HG03469 (cell line): ENCODE measurements around the gene NPLOC4.
"Not testable (repeated sequence)": the region's sequence is repeated elsewhere in the genome, so short reads cannot be mapped to it uniquely, and the experiment has no call there.

ENCODE experiments used
- ATAC-seq: cut with Tn5 transposase; IDR thresholded peaks from one replicate; pipeline ENCODE4 v1.9.1; 2021; ENCODE audit warnings: mild to moderate bottlenecking, moderate library complexity, moderate number of reproducible peaks; ENCODE audit not compliant: unreplicated experiment

The NPLOC4 gene

DNA sequence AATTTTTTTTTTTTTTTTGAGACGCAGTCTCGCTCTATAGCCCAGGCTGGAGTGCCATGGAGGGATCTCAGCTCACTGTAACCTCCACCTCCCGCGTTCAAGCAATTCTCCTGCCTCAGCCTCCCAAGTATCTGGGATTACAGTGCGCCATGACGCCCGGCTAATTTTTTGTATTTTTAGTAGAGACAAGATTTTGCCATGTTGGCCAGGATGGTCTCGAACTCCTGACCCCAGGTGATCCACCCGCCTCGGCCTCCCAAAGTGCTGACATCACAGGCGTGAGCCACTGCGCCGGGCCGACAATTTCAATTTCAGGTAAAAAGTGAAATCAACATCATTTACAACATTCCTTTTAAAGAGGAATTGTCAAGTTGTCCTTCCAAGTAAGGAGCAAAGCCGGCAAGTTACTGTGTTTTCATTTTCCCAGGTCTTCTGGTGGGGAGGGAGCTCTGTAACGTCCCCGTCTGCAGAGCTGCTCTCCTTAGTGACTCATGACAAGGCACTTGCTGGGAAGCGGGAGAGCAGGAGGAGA lies 873 bp downstream of the NPLOC4 start:
- ATAC-seq, result no peak

DNA sequence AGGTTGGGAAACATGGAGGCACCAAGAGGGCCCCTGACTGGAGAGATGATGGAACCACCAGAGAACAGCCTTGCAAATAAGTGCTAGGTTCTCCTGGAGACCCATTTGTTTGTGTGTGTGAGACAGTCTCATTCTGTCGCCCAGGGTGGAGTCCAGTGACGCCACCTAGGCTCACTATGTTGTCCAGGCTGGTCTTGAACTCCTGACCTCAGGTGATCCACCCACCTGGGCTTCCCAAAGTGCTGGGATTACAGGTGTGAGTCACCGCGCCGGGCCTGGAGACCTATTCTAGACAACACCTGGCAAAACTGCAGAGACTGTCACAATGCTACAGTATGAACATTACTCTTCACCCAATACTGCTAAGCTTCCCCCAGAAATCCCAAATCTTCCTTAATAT lies 1.5 kb downstream of the NPLOC4 start:
- no peak for ATAC-seq

DNA sequence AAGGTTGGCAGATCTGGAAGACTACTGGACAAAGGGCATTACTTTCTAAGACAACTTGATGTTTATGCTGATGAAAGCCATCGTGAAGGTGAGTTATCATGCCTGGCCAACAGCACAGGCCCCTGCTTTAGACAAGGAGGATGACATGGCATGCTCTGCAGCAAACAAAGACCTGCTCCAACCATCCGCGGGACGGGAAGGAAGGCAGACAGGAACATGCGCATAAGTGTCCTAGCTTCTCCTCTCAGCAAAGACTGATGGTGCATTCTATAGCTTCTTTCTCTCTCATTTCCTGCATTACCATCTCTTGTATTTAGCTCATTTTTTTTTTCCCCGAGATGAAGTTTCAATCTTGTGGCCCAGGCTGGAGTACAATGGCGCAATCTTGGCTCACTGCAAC lies 5.4 kb downstream of the NPLOC4 start:
- ATAC-seq, result no peak

DNA sequence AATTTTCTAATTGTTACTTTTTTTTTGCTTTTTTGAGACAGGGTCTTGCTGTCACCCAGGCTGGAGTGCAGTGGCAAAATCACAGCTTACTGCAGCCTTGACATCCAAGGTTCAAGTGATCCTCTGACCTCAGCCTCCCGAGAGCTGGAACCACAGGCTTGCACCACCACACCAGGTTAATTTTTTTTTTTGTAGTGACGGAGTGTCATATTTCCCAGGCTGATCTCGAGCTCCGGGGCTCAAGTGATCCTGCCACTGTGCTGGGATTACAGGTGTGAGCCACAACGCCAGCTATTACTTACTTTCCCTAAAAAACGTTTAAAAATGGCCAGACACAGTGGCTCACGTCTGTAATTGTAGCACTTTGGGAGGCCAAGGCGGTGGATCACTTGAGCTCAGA lies 6.6 kb downstream of the NPLOC4 start:
- no peak for ATAC-seq

DNA sequence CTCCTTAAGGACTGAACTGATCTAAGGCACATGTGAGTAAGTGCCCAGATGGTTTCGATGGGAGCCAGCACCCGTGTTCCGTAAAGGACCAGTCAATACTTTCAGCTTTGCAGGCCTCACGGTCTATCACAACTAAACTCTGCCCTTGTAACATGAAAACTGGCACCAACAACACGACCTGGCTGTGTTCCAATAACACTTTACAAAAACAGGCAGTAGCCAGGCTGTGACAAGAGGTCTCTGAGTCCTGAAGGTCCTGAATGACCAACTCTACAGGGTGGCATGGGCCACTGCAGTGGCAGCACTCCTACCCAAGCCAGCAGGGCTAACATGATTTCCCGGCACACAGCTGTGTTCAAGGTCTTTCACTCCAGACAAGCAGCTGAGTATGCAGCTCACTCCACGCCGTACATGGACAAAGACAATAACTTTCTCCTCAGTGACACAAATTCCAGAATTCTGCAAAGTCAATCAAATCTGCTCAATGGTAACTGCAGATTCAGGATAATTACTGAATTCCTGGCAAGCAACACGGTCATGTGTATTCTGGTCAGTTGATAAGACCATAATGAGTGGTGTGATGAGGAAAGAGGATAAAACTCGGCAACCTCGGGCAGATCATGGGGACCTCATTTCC lies 15.3 kb downstream of the NPLOC4 start:
- no peak for ATAC-seq

DNA sequence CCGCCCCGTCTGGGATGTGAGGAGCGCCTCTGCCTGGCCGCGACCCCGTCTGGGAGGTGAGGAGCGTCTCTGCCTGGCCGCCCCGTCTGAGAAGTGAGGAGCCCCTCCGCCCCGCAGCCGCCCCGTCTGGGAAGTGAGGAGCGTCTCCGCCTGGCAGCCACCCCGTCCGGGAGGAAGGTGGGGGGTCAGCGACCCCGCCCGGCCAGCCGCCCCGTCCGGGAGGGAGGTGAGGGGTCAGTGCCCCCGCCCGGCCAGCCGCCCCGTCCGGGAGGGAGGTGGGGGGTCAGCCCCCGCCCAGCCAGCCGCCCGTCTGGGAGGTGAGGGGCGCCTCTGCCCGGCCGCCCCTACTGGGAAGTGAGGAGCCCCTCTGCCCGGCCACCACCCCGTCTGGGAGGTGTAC lies 18.6 kb downstream of the NPLOC4 start:
- ATAC-seq, result not testable (repeated sequence)

DNA sequence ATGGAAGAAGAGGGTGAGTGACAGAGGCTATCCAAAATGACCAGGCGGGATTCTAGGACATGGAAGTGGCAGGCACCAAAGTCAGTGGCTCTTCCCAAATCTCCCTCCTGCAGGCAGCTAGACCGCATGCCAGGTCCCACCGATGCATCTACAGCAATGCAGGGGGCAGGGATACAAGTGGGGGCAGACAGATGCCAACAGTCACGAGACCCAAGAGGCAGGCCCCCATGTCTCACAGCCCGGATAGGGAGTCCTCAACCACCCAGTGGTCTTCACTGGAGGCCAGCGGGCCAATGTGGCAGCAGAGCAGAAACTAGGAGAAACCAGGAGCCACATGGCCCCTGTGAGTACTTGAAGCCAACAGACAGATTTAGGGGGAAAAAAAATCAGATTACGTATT lies 20.0 kb downstream of the NPLOC4 start:
- no peak for ATAC-seq

DNA sequence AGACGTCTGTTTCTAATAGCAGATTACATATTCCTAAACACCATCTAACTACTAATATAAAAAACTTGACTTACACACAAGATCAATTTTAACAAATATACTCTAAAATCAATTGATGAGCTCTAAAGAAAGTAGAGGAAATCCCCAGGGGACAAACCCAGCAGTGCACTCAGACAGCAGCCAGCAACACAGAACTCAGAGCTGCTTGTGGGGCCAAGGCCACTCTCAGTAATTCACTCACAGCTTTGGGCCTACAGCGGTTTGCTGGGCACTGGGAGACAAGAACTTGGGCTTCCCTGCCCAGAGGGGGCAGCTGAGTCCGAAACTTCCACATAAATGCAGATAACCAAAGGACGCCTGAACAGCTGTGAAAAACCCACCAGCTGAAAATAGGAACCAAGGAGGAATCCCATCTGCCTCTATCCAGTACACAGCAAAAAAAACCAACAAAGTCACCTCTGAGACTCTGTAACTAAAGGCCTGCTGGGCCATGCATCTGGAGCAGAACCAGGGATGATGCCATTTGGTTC lies 21.4 kb downstream of the NPLOC4 start:
- no peak for ATAC-seq

DNA sequence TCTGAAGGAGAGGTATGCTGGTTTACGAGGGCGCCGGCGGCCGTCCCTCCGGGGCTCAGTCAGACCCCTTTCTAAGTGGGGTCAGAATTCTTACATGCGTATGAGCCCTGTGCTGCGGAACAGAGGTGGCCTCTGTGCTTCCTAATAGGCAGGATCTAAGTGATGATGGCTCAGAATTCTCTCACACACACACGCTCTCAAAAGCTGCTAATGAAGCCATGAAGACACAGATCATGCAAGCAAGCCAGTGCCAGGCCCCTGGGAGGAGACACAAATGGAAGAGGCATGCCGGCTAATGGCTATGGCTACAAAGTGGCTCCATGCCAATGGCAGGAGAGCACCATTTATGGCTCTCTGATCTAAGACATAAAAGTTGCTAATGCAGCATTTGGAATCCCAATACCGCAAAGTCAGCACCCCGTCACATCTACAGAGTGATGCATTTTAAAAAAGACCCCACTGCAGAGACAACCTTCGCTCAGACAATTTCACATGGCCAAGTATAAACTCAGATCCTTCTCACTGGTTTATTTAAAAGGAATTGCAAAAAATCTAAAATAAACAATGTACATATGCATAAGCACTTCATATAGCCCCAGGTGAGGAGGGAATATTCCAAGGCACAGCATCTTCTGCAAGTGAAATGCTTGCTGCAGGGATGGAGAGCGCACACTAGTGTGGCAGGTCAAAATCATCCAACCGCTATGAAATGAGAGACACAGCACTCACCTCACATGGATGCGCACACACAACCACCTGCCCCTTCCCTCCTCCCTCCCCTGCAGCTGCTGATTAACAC lies 24.5 kb downstream of the NPLOC4 start:
- ATAC-seq, result no peak

DNA sequence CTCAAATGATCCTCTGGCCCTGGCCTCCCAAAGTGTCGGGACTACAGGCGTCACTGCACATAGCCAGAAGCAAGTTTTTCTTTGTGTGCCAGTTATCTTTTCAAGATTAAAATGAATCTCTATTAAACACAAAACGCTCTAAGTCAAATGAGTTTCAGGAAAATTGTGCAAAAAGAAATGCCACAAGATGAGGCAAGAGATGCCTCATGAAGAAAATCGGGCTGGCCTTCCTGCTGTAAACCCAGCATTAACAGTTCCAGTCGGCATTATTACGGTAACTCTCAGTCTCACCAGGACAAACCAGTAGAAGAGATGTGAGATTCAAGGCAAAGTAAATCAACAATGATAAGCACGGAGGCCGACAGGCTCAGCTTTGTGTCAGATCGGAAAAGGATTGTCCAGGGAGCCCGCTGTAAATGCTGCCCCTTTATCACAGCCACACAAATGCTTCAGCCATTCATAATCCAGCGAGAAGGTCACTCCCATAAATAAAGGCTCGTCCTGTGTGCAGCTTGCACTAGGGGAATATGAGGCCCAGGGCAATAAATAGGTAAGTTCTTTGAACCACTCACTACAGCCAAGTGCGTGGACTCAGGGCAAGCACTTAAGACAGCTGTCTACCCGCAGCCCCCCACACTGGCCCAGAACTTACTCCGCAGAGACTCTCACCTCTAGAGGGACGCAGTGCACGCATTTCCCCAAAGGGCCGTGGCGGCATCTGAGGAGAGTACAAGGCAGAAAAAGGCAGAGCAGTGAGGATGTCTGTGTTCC lies 27.2 kb downstream of the NPLOC4 start:
- no peak for ATAC-seq

DNA sequence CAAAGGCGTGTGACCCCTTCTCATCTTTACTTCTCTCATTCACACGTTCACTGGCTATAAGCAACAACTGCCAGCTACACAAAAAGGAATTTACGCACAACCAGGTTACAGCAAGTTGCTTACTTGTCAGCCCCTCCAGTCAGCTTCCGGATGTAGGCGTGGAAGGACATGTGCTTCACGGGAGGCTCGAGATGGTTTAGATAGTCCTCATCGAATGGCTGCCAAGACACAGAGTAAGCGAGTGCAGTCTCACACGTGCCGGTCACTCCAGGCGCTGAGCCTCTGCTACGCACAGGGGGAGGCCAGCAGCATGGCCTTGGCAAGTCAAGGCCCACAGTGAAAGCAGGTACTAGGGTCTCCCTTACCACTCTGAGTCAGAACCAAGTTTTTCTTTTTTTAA lies 28.3 kb downstream of the NPLOC4 start:
- ATAC-seq, result no peak

DNA sequence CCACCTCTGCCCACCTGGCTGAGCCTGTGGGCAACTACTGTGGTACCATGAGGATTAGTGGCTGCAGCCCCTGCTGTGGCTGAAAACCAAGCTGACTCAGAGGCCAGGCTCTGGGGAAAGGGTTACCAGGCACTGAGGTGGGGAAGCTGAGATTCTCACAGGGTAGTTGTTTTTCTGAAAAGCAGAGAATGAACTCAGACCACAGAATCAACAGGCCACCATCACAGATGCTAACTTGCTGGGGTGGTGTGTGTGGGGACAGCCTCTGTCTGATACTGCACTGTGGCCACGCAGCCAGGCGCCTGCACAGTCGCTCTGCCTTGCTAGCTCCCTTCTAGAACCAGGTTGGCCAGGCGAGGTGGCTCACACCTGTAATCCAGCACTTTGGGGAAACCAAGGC lies 28.8 kb downstream of the NPLOC4 start:
- no peak for ATAC-seq

DNA sequence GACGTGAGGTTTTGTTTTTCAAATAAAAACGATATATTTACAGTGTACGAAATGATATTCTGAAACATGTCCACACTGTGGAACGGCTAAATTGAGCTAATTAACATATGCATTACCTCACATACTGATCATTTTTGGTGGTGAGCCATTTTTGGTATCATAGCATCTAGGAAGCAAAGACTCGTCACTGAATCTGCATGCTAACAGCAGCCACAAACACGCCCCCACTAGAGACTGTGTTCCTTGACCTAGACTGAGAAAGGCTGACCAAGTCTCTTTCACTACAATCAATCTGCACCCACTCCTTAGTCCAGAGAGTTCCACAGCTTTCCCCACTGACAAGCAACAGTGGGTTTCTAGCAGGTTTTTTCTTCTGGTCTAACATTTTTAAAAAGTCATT lies 29.5 kb downstream of the NPLOC4 start:
- ATAC-seq, result no peak

DNA sequence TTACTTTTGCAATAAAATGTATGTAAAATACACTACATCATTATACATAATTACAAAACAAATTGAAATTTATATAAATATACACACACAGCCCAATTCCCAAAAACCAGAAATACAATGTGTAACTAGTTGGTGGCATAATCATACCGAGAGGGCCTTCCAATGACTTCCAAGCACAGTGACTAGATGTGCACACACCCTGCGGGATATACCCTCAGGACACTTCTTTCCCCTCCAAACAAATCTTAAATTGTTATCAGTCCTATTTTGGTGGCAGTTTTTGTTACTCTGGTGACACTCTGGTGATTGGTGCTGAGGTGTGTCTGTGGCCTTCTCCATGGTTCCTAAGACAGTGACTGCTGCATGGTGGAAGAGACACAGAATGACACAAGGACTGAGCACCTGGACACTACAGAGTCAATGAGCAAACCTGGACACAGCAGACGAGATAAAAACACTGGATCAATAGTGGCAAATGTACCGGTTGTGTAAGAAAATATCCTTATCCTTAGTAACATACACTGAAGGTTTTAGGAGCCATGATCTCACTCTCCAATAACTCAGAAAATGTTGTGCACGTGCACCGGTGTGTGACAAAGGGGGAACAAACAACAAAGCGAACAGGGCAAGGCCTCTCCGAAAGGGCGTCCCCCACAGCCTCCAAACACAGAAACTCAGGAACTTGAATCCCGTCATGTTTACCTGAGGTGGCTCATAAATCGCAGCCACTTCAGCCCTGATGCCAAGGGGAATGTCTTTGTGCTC lies 32.9 kb downstream of the NPLOC4 start:
- ATAC-seq, result no peak

DNA sequence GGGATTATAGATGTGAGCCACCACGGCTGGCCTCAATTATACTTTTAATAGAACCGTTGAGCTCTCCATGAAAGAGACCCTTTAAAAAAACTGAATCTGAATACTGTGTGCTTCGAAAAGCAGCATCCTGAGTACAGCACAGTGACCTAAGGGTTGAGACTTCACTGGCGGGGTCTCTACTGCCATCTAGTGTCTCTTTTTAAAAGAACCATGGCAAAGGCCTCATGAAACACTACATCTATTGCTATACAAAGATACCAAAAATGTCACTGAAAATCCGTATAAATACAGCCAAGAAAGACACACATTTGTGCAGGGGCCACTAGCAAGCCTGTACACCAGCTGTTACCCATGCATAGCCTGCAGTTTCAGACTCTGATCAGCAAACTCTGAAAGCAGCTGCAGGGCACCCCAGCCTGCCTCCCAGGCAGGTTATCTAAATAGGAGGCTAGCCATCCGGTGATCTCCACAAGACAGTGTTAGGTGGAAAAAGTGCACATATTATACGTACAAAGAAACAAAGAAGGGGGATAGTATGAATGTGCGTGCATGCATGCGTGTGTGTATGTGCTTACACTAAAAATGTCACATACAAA lies 35.3 kb downstream of the NPLOC4 start:
- no peak for ATAC-seq

DNA sequence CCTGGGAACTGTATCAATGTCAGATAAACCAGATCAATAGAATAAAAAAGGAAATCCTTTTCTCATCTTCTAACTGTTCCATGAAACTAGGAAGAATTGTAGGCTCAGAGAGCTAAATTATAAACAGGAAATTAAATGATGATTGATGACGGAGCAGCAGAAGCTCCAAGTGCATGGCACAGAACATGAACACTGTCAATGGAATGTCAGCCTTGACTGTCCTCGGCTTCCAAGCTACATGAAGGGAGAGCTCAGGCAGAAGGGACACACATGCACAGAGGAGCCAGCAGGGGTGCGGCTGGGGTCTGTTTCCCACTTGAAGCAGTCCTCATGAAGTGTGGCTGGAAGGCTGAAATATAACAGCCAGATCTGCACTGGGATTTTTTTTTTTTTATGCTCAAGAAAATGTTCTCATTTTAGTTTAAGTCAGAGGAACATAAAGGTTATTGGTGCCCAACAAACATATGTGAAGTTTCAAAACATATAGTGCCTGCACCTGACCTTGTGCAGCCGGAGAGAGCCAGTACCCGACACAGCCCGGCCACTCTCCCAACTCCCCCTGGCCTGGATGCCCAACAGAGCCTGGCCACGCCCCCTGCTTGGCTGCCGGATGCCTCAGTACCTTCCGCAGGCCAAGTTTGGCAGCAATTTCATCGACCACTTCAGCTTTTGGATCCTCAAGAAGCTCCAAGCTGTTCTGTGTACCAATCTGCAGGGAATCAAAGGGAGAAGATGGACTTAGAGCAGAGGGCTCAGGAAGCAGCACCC lies 37.0 kb downstream of the NPLOC4 start:
- no peak for ATAC-seq

DNA sequence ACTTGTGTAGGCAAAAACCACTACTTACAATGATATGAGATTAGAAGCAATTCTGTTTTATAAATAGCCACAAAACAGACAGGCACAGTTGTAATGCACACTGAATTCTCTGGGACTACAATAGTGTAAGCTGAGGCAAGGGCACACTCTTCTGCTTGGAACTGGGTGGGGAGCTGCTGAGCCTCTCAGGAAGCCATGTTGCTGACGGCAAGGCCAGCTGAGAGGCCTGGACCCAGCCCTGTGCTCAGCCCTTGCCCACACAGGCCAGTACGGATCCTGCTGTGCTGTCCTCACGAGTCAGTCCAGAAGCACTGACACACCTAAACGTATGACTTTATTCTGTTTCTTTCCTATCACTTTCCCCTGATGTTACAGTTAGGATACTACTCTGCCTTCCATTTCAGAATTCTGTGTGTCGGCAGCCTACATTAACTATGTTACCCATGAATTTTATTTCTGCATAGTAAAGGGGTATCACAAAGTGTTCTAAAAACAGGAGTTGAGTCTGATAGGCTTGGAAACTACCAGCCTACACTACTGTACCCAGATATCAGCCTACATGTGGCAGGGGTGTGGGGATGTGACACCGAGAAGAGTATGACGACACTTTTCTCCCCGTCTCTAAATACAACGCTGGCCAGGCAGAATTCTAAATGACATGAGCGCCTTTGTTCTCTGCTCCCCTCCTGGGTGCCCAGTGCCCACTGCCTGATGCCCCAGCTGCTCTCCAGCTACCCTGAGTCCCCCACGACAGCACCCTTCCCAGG lies 43.6 kb downstream of the NPLOC4 start:
- ATAC-seq, result no peak

DNA sequence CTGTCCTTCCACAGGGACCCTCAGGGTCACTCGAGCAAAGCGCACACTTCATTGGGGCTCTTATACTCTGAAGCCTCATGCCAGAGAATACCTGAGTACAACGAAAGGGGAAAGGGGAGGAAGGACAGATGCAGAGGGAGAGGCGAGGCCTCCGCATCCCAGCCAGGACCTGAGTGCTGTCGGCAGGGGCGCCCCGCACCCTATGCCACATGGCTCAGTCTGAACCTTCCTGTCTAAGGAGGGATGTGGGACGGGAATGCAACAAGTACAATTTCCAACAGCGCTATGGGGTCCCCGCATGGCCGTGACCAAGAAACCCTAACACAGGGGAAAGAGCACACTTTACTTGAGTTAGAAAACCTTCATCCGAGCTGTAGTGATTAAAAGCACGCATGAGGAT lies 44.9 kb downstream of the NPLOC4 start:
- ATAC-seq, result no peak

DNA sequence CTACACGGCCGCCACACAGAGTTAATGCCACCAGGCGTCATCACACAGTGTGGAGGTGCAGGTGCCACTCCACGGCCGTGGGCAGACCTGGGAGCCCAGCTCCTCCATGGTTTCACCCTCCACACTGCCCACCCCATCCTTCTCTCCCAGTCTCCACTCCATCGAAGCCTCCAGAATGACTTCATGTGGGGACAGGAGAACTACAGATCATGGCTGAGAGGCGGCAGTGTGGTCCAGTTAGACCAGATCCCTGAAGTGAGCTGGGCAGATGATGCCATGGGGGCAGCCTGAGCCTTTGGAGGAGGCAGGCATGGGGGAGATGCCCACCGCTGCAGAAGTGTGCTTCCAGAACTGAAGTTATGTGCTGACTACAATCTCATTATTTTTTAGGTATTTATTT lies 46.8 kb downstream of the NPLOC4 start:
- ATAC-seq, result no peak
